Fibroblast of villous mesenchyme (primary cell): ENCODE data around the gene ANP32A. TPM values are rescaled to one million over a fixed set of nuclear protein-coding genes. Genes with fewer than 3 reads are reported as not detected.

Source experiments
- DNase-seq: peaks from one replicate; pipeline ENCODE4 v3.0.0-alpha.2; 2010; ENCODE audit warnings: low read depth
- H3K4me3 ChIP-seq: 2 replicates; pipeline ENCODE4 v1.5.1; 2011; ENCODE audit warnings: low read depth, mild to moderate bottlenecking, low read length
- CTCF ChIP-seq: IDR thresholded peaks from 2 replicates; pipeline ENCODE4 v1.5.1; 2012; ENCODE audit warnings: low read depth, mild to moderate bottlenecking, low read length; ENCODE audit not compliant: insufficient read depth
- total RNA-seq: library from RNA; depleted of rRNA; stranded (reverse); fragments of >200 nt; gene quantifications from 2 replicates; pipeline ENCODE4 v1.2.3, GENCODE V29; 2012

Gene ANP32A
- total RNA-seq, 1 donor: 38.0 TPM

- DNase-seq: peak; percentile 12
These were observed 620 bp upstream of the ANP32A start for GRCh38 chr15:68821190-68821840.

GRCh38 chr15:68819495-68820294 is 1.0 kb downstream of the ANP32A start:
- peak; percentile 77 for DNase-seq
- TF ChIP-seq CTCF: no peak
- peak overlapping the region; percentile 84 for H3K4me3 ChIP-seq

More at GRCh38 chr15:68821190-68821840, 620 bp upstream of the ANP32A start:
- TF ChIP-seq CTCF: no peak
- peak overlapping the region; percentile 84 for H3K4me3 ChIP-seq

- peak; percentile 44 for DNase-seq
- peak overlapping the region; percentile 84 for H3K4me3 ChIP-seq
- no peak for TF ChIP-seq CTCF
These were observed 1.8 kb downstream of the ANP32A start for GRCh38 chr15:68818769-68819494.

- peak overlapping the region; percentile 84 for H3K4me3 ChIP-seq
- no peak for TF ChIP-seq CTCF
- DNase-seq: peak; percentile 64
These were observed 2.5 kb downstream of the ANP32A start for GRCh38 chr15:68818066-68818768.

DNA sequence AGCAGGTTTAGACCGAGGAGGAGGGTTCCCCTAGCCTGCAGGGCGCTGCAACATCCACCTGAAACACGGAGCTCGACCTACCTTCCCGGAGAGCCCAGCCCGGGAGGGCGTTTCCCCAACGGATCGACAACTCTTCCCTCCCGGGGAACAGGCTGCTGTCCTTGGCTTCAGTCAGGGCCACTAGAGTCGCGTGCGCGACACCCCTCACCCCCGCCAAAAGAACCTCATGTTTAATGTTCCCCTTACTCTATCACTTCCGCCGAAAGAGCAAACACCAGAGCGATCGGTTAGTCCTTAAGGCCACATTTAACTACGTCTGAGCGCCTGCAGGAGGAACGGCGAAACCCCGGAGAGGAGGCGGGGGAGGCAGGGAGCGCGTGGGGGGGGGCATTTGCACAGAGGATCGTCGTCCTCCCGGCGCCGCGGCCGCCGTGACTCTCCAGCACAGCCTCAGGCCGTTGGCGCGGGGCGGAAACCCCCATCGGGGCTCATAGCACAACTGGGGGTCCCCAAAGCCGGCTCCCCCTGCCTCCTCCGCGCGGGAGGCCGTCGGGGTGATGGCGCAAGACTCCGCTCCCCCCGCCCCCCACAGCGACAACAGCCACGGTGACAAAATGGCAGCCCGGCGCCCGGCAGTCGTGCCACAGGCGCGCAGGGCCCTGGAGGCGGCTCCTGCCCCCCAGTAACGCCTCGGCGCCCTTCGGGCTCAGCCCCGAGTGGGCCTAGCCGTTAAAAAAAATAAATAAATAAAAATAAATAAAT is 3.2 kb downstream of the ANP32A start:
- DNase-seq: peak; percentile 72
- H3K4me3 ChIP-seq: peak overlapping the region; percentile 84
- TF ChIP-seq CTCF: no peak
